Stimulated activated CD4-positive, alpha-beta T cell treated with anti-CD3 and anti-CD28 coated beads, Interleukin-1b, Interleukin-23, amount 100 ng/mL, for 4 hours (primary cell): ENCODE measurements around the gene DCUN1D2.

Source experiments
- DNase-seq, 2 donors: peaks; one replicate each; pipeline ENCODE4 v3.0.0-alpha.2; 2020; ENCODE audit warnings: low read depth in 2 of 2

The DCUN1D2 gene

DNA sequence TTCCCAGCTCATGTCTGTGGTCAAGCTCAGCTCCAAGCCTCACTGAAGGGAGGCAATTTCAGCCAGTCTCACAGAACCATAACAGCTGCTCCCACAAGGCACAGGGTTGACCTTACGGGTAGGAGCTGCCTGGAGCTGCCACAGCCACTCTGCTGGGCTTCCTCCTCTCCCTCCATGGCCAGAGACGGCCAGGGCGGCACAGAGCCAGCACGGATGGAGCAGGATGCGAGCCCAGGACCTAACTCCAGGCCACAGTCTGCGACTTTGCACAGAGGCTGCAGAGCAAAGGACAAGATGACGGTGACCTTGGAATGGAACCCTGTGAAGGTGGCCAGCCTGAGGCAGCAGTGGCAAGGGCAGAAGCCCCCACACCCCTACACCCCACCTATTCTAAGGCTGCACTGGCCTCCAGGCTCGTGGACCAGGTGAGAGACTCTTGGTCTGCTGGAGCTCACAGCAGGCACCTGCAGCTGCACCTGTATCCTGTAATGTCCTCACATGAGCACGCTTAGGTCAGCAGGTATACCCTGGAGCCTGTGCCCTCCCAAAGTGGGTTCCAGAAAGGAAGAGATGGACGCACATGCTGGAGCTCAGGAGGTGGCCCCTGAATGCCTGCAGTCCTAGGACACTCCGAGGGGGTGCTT is 66.9 kb downstream of the DCUN1D2 start:
- no peak for DNase-seq

DNA sequence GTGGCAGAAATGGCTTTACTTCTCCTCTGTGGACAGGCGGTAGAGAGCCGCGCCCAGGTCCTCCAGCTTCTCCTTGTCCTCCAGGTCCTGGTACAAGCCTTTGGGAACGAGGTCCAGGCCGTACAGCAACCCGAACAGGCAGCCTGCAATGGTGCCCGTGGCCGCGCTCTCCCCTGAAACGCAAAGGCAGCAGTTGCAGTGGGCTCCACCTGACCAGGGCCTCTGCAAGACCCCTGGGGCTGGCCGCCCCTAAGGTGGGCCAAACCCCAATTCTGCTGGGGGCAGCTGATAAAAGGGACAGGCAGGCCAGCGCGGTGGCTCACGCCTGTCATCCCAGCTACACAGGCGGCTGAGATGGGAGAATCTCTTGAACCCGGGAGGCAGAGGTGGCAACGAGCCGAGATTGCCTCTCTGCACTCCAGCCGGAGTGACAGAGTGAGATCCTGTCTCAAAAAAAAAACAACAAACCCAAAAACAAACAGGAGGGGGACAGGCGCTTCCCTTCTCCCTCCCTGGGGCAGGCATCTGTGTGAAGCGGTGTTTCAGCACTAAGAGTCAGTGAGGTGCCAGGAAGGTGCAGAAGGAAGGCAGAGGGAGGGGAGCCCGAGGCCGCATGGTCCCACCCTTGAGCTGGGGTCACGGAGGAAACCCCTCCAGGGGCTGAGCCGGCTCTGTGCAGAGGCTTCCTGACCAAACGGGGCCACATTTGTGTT is 67.5 kb downstream of the DCUN1D2 start:
- DNase-seq: no peak

DNA sequence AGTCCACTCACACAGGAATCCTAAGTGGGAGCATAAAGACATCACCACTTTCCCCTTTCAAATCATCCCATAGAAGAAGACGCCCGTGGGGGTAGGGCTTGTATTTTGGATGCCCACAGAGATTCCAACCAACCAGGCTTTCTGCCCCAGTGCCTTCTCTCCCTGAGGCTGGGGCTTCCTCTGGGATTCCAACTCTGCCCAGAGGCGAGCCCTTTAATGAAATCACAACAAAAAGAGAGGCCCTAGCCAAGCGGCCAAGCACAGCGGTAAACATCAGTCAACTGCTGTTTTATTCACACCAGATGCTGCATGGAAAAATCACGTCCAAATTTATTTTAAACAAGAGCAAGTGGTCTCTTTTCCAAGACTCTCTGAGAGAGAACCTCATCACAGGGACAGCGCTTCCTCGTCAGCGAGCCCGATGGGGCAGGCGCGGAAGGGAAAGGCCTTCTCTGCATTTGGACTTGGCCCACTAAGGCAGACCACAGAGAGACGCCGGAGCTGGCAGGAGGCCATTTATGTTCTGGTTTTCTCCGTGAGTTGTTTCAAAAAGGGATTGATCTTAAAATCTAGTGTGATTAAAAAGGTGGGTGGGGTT is 68.7 kb downstream of the DCUN1D2 start:
- DNase-seq: no peak

DNA sequence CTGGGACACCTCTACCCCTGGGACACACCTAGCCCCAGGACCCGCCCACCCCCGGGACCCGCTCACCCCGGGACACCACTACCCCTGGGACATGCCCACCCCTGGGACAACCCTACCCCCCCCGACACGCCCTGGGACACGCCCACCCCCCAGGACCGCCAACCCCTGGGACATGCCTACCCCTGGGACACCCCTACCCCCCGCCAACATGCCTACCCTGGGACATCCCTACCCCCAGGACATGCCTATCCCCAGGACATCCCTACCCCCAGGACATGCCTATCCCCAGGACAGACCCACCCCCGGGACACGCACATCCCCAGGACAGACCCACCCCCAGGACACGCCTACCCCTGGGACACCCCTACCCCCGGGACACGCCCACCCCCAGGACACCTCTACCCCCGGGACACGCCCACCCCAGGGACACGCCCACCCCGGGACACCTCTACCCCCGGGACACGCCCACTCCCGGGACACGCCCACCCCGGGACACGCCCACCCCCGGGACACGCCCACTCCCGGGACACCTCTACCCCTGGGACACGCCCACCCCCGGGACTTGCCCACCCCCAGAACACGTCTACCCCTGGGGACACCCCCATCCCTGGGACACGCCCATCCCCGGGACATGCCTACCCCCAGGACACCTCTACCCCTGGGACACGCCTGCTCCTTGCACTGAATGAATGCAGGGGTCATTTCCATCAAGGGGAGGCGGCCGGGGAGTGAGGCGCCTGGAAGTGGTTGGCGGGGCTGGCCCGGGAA is 69.5 kb downstream of the DCUN1D2 start:
- DNase-seq: no peak

DNA sequence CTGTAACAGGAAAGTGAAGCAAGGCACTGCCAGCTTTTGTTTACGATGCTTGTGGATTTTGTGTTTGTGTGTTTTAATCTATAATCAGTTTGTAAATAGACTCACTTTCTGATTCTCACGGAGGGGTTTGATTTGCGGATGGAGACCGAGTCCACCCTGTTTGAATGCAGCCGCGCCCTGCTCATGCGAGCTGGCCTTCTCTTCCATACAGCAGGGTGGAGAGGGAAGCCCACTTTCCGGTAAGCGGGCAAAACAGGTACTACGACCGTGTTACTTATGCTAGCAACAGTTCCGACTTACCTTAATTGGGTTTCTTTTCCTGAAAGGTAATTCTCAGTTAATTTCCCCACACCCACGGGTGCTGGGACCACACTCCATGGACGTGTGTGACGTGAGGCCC is 70.3 kb downstream of the DCUN1D2 start:
- DNase-seq: no peak

DNA sequence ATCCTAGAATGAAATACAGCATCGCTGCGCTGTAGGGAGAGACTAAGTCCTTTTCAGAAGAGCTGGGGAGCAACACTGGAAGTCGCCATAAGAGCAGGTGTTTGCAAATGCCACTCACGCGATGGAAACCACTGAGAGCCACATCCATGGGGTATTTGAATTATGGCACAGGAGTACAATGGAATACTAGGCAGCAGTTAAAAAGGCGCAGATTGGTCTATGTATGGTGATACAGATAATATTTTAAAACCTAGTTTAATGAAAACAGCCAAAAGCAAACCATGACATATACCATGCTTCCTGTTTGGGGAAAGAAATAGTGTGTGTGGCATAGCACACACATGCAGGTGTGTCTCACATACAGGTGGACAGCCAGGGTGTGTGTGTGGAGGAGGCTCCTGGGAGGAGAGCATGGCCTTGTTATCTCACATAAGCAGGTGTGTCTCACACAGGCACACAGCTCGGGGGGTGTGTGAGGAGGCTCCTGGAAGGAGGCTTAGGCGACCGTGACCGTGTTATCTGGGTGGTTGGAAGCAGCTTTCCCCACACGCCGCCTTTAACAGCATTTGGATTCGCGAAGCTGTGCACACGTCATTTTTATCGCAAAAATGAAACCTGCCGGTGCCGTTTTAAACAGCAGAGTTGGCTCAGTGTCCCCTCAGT is 70.8 kb downstream of the DCUN1D2 start:
- no peak for DNase-seq

DNA sequence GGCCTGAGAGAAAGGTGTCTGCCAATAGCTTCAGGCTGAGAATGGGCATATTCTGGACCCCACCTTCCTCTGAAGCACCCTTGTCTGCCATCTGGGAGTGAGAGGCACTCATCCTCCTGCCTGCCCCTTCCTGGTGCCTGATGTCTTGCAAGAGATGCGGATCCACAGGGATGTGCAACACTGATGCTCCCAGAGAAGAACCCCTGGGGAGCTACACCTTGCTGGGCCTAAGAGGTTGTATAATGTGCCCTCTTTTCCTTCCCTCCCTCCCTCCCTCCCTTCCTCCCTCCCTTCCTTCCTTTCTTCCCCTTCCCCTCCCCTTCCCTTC is 71.8 kb downstream of the DCUN1D2 start:
- DNase-seq: no peak

DNA sequence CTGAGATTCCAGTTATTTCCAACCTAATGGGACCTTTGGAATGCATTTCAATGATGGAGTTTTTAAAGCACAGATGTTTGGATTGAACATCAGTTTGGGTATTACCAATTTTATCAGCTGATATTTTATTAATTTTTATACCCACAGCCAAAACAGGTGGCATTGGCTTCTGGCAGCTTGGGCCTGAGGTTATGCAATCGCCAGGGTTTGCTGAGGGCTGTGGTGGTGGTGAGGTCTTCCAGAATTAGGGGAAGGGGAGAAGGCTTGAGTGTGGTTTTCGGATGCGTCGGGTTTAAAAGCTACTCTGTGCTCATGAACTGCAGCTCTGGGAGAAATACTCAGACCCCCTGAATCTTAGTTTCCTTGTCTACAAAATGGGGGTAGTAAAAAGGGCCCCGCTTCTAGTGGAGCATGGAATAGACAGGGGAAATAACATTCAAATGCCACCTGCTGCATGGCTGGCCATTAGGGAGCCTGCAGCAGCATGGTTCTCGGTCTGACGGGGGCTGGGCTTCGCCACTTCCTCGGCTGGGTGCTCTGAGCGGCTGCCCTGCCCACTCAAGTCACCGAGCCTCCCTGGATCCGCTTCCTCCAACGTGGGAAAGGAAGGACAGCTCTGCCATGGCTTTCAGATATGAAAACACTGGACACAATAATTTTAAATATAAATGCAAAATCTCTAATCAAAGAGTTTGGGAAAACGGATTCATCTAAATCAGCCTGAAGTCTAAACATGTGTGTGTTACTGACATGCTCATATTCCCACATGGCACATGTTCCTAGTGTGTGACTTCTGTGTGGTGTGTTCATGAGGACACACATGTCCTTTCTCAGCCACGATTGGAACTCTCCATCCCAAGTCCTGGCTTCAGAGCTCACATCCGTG is 72.4 kb downstream of the DCUN1D2 start:
- DNase-seq: no peak

DNA sequence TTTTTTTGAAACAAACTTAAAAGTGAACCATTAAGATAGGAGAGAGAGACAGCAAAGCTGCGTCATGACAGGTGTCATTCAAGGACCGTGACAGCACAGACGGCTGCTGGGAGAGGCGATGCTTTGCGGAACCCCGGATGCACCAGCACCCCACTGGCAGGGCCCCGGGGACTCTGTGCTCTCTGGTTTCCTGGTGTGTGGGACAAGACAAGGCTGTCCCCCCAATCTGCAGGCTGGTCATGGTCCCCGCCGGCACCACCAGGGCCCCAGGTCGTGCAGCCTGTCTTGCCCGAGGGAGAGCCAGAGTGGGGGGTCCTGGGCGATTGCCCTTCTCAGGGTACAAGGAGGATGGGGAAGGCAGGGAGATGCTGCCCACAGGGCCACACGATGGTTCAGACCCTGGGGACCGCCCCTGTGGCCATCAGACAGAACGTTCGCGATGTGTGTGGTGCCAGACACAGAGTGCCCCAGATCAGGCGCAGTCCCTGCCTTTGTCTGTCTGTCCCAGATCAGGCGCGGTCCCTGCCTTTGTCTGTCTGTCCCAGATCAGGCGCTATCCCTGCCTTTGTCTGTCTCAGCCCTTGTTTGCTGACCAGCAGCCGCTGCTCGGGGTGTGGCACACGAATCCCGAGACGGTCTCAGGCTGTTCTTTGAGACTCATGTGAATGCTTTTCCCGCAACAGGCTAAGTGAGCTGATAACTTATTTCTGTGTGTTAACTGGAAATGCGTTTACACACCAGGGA is 73.3 kb downstream of the DCUN1D2 start:
- no peak for DNase-seq

DNA sequence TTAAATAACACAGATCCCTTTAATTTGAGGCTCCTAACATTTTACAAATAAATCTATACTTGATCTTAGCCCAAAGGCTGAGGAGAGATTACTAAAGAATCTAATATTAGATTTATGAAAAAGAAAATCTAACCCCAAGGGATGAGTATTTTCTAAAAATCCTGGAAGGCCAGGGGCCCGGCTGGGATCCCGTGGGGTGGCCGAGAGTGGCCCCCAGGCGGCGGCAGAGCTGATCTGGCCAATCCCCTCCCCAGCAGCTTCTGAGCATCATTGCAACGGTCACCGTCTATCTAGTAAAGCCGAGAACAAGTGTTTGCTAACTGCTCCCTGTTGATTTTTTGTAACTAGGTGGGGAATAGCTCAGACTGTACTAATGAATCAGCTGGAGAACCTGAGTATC is 74.7 kb downstream of the DCUN1D2 start:
- DNase-seq: no peak

DNA sequence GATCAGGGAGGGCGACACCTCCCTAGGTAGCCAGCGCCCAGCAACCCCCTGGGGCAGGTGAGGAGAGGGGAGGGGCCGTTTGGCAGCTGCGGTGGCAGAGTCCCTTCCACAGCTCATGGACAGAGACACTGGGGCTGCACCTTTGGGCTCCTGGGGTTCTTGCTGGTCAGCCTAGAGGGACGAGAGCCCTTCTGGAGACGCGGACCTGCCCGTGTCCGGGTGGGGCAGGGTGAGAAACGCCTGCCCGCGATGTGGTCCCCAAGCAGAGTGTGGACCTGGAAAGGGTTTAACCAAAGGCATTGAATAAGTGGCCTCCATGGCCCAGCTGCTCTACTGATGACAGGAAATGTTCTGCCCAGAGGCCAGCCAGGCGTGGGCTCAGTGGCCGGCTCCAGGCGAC is 75.5 kb downstream of the DCUN1D2 start:
- no peak for DNase-seq

DNA sequence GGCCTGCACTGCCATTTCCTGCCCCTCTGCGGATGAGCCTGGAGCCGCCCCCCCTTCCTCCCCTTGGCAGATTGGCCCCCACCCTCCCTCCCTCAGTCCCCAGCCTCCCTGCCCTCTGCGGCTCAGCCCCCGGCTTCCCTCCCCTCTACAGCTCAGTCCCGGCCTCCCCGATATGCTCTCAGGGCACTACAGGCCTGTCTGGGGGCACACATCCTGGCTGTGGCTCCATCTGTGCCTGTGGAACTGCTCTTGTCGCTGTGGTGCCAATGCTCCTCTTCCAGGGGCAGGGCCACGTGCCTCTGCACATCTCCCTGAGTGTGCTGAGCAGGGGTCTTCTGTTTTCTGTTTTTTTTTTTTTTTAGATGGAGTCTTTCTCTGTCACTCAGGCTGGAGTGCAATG is 76.2 kb downstream of the DCUN1D2 start:
- DNase-seq: no peak

DNA sequence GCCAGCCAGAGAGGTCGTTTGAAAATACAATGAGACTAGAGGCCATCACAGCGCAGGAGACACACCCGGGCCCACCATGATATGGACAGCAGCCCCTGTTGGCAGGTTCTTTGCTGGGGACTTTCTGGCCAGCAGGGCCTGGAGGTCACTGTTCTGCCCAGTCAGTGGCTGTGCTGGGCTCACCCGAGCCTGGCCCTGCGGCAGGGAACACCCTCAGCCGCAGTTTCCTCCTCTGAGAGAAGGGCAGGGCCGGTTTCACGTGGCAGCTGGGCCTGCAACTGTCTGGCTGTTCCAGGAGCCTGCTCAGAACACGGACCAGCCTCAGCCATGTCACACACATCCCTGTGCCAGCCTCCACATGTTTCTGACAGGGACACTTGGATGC is 76.6 kb downstream of the DCUN1D2 start:
- DNase-seq: no peak

DNA sequence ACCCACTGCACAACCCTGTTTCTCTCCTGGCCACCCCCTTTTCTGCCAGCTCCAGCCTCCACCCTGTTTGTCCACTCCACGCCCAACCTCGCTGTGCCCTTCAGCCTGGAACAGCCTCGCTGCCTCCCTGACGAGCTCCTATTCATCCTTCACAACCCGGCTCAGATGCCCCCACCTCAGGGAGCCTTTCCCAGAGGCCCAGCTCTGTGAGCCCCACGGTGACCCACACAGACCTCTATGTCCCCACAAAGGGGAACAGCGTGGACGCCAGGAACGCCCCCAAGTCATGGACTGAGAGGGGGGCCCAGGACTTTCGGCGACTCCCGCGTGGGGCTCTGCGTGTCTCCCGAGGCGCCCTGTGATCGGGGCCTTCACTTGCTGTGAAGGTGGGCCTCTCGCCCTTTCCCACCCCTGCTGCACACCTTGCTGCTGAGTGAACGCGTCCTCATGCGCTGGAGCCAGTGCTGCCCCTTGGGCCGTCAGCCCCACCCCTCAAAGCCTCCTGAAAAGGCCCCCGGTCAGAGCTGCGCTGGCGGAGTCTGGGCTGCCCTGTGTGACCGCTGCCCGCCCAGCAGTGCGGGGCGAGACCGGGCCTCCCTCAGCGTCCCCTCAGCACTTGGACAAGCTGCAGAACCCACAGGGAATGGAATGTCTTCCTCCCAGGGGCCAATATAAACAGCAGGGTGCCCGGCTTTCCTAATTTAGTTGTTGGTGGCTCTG is 77.2 kb downstream of the DCUN1D2 start:
- no peak for DNase-seq

DNA sequence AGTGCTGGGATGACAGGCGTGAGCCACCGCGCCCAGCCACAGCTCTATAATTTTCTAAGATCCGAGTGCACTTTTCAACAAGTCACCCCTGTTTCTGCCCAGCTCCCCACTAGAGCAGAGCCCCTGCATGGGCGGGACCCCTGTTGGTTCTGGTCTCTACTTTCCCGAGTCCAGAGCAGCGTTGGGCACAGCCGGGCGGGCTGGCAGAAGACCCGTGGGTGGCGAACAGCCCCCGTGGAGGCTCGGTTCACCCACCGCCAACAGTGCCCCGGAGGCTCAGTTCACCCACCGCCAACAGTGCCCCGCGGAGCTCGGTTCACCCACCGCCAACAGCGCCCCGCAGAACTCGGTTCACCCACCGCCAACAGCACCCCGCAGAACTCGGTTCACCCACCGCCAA is 78.1 kb downstream of the DCUN1D2 start:
- DNase-seq: no peak

DNA sequence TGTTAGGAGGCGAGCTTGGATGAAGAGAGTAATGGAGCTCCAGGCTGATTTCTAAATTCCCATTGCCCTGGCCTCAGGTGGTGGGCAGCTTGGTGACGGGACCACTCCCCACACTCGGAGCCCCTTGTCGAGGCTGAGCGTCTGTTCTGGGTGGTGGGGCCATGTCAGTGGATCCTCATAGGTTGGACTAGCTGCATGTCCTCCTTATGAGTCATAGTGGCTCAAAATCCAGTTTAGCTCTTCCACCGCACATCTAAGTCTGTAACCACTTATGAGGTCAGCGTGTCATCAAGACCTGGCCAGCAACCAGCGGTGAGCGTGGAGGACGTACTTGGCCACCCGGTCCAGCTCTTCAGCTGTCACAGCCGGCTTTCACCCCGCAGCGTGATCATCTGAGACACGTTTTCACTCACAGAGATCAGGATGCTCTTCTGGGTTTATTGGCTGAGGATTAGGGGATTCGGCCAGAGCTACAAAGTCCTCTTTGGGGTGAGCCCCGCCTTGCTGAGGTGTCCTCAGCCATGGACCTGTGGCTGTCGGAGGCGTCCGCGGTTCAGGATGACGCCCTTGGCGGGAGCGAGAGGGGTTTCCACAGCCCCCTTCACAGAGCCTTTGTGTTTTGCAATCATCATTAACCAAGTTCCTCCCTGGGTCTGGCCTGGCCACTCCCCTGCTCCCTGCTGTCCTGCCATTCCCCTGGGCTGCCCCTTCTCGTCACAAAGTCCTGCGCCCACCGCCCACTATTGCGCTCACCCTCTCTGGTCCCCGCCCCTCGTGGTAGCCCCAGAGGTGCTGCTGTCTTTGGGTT is 79.1 kb downstream of the DCUN1D2 start:
- no peak for DNase-seq

DNA sequence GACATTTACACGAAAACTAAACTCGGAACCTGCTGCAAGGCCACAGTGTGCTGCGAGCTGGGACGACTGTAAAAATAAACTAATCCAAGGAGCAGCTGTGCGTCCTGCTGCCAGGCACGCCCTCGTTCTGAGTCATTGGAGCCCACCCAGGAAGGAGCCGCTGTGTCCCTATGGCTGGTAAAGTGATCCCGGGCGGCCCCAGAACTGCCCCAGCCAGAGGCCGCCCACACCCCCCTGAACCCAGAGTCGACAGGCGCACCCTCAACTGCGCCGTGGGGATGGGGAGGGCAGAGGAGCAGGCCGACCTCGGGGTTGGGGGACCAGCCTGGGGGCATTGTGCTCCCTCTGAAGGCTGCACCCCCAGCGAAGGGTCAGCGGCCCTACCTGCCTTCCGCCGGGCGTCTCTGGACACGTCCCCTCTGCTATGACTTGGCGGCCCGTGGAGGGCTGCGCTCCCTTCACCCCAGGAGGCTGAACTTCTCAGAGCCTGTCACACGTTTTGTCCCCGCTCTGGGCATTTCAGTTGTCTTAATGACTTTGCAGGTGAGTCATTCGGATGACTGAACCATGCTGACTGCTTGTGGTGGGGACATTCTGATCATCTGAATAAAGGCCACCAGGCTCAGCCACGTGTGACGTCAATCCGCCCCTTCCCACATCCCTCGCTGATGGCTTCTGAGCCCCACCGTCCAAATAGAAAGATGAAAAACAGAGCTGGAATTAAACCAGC is 79.9 kb downstream of the DCUN1D2 start:
- no peak for DNase-seq

DNA sequence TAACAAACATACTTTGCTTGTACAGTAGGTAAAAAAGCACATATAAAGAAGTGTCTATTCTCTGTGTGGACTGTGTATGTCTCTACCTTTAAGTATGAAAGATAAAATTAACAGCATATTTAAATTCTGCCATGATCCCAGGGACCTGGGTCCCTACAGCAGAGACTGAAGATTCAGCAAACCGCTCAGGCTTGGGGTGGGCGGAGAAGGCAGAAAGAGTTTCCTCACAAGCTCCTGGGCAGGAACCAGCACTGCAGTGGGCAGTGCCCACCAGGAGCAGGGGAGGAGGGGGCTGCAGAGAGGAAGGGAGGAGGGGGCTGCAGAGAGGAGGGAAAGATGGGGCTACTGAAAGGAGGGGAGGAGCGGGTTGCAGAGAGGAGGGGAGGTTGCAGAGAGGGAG is 81.9 kb downstream of the DCUN1D2 start:
- no peak for DNase-seq
